NCI-H1105 (cell line): ENCODE measurements around the gene CD300LD.

ENCODE experiments used
- DNase-seq: peaks from one replicate; lab custom pipeline; 2025; lab: John Stamatoyannopoulos, UW

CD300LD gene

DNA sequence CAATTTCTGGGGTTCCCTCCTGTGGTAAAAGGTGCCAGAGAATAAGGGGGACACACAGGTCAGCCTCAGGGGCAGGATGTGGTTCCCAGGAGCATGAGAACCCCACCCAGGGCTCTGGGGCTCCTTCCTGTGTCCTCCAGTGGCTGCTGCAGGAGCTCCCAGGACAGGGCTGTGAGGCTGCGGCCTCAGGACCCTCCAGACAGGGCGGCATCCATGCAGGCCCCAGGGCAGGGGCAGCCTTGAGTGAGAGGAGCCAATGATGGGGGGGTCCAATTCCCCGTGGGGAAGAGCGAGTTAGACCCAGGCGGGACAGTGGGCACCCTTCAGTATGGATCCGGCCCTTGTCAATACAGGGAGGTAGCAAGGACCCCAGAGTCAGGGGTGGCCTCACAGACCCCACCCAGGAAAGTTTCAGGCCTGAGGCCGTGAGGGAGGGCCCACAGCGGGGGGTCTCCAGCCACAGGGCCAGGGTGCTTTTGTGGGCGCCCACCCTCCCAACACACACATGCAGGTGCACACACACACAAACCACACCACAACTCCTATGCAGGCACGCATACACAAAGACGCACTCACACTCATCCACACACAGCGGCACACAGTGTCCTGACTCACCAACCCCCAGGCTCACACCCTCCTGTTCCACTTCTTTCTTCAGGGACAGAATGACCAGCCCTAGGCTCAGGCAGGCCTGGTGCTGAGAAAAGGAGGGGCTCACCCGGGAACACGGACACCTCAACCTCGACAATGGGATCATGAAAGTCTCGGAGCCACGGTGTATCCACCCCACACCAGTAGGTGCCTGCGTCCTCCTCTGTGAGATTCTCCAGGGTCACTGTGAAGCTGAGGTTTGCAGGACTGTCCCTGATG is 48.0 kb downstream of the CD300LD start:
- DNase-seq = no peak

DNA sequence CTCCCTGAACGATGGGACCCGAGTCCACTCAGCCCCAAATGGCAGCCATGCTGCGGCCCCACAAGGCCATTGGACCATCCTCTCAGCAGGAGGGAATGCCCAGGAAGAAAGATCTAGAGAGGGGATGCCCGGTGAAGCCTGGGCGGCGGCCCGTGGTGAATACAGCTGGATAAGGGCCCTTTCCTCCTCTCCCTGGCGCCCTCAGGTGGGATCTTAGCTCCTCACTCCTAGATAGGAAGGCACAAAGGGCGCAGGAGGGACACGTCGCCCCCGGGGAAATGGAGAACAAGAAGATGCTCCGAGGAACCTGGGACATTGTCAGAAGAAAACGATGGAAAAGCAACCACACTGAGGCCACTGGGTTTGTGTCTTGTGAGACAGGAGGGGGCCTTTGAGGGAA is 48.7 kb downstream of the CD300LD start:
- DNase-seq = no peak

DNA sequence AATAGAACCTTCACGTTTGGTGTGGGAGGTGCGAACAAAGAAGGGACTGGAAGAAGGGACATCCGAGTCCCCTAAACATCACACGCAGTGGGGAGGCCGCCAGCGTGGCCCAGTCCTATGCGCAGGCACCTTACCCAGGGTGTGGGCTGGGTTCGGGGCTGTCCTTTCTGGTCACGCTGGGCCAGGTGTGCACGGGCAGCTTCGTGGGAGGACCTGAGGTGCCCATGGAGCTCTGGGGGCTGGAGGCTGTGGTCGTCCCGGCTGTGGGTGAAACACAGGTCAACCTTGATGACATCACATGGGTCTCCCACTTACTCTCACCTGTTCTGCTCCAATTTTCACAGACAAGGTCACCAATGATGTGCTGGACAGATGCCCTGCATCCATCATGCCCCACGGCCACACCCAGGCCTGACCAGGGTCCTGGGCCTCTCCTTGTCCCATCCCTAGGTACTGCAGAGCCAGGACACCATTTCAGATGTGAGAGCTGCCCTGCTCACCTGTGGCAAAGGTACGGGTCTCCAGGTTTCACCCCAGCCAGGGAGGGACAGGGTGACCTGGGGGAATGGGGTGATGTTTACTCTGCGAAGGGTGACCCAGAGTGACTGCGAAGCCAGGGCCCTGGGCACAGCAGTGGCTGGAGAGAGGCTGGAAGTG is 49.2 kb downstream of the CD300LD start:
- DNase-seq = no peak

DNA sequence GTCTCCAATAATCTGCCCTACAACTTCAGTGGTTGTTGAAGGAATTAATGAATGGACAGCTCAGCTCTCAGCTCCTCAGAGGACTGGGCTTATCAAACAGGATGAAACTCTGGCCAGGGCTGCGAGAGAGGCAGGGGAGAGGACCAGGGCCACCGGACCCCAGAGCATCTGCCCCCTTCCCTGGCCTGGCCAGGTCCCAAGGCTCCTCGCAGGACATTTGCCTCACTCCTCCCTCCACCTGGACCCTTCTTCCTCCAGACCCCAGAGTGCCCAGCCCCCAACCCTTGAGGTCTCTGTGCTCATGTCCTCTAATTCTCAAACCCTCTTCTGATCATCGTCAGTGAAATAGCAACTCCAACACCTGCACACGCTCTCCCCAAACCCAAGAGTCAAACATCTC is 49.9 kb downstream of the CD300LD start:
- DNase-seq = no peak

DNA sequence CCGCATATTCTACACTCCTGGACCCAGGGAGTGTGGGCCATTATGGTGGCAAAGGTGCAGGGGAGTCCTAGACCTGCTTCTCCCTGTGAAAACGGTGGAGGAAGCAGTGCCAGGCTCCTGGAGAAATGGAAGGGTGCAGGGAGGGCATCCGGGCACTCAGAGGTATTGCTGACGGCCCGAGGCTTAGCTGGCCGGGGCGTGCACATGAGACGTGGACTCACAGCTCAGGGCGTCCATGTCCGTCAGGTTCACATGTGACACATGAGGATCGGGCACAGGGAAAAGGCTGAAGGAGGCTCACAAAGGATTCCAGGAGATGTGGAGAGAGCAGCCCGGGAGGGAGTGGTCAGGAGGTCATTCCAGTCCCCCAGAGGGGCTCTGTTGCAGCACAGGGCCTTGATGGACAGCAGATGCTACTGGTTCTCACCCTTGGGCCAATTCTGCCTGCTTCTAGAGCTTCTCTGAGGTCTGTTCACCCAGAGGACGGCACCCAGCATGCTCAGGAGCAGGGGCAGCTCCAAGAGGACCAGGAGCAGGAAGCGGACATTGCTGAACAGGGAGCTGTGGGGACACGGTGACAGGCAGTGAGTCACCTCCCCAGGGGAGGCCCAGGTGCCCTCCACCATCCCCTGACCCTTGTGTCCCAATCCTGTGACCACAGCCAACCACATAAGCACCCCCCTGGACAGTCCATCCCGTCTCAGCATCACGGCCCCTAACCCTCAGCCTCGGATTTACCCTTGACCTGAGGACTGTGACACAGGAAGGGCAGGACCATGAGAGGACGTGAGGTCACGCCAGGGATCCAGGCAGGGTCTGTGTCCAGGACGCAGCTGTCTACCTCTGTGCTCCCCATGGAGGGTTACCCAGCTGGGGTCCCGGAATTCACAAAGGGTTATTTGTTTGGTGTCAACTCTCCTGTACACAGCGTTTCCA is 50.6 kb downstream of the CD300LD start:
- DNase-seq = no peak

DNA sequence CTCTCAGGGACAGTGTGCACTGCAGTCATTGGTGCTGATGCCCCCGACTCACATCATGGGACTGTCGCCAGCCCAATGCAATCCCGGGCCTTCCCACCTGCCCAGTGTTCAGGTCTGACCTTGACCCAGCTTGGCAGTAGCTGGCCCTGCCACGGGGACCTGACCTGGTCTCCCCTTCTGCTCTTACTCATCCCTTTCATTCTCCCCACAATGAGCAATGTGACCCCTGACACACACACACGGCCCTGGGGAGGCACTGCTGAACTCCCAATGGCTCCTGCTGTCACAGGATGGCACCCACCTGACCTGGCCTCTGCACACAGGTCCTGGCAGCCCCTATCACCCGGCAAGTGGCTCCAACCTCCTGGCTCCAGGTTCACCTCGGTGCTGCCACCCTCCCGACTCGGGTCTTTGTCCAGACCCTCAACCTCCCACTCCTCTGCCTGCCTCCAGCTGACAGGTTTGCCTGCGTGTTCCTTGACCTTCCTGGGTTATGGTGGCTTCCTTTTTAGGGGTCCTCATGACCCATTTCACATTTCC is 52.7 kb downstream of the CD300LD start:
- no peak for DNase-seq

DNA sequence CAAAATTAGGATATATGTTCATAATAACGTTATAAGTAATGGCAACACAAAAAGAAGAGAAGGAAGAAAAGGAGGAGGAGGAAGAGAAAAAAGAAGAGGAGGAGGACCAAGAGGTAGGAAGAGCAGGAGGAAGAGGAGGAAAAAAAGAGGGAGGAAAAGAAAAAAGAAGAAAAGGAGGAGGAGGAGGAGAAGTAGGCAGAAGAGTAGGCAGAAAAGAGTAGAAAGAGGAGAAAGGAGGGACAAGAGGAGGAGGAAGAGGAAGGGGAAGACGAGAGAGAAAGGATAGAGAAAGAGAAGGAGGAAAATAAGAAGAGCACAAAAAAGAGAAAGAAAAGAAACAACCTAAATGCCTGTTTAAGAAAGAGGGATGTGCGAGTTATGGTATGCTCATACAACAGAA is 55.2 kb downstream of the CD300LD start:
- DNase-seq = no peak

DNA sequence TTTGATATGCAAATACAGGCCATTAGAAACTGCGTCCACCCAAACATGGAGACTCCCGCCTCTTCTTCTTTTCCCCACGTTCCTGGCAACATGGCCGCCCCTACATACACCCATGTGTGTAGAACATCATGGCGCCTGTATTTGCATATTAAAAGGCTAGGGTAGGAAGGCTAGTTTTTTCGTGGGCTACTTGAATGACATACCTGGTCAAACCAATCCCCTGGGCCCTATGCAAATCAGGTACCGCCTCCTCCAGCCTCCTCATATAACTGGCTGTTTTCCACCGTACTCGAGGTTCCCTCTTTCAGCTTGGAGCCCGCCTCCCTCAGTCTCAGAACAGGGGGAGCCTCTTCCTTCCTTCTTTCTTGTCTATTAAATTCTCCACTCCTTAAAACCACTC is 60.0 kb downstream of the CD300LD start:
- no peak for DNase-seq

DNA sequence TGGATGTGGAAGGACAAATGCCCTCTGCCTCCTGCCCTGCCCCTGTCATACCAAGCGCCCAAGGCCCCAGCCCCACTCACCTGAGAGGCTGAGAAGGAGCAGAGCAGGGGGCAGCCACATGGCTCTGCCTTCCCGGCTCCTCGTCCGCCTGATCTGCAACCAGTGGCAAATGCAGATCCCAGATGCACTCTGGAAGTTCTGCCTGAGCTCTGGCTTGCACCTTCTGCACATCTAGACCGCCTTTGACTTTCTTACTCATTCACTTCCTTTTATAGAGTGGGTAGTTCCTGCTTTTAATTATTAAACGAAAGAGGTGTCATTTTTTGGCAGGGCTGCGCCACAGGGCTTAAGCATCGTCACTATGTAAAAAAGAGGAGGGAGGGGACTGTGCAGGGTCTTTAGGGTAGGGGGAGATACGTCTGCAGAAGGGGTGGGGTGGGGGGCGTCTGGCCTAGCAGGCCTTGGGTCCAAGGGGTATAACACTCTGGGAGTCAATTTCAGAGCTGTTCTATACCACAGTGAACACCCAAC is 60.8 kb downstream of the CD300LD start, which contains the start of gene CD300LB:
Gene CD300LB (minus strand): TSS at position 245 of the 531 bp plus-strand sequence. CDS start 125 bp downstream, at position 120.
- DNase-seq = no peak

DNA sequence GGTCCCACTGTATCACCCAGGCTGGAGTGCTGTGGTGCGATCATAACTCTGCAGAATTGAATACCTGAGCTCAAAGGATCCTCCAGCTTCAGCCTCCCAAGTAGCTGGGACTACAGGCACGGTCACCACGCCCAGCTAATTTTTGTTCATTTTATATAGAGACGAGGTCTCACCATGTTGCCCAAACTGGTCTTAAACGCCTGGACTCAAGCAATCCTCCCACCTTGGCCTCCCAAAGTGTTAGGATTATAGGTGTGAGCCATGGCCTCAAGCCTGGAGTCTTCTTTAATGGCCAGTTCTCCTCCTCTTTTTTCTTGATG is 61.3 kb downstream of the CD300LD start:
- DNase-seq = no peak
